ENCODE results near the gene ZSCAN4. TPM values are rescaled to one million over a fixed set of nuclear protein-coding genes. Genes with fewer than 3 reads are reported as not detected.

The ZSCAN4 gene
- polyA plus RNA-seq, 1 experiment, result not detected

DNA sequence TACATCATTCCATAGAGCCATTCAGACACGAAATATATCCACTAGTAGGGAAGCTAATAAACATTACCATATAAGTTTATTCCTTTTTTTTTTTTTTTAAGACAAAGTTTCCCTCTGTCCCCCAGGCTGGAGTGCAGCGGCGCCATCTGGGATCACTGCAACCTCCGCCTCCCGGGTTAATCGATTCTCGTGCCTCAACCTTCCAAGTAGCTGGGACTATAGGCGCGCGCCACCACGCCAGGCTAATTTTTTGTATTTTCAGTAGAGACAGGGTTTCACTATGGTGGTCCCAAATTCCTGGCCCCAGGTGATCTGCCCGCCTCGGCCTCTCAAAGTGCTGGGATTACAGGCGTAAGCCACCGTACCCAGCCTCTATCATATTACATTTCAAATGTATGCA, 40.9 kb downstream of the ZSCAN4 start:
- no peak for DNase-seq (ENCODE audit: low read depth, low spot score)
- Histone ChIP-seq H3K27me3 (ENCODE audit: control insufficient read depth, insufficient read depth, low read length) (no peaks in the 10 kb centered on the region), H3K27ac (ENCODE audit: low read depth, low read length) (no peak overlapping the region), H3K9me3 (ENCODE audit: control insufficient read depth, insufficient read depth, low read length) (peaks cover 42% of the 10 kb centered on the region), H3K4me3 (ENCODE audit: low read depth, low read length) (peak overlapping the region; percentile 86; the same call in 1 of the 2 replicates)
- ChIA-PET CTCF (no interaction called here), POLR2A (interaction anchor here (0.6 to 1.5 kb wide), 5 partner anchors 14 to 320 kb away, joined by 3 to 10 read pairs (median 3); partner anchors contain the start of genes ZIK1, ZNF134, ZNF548 and ZNF551)
- TF ChIP-seq, protein P1, sequence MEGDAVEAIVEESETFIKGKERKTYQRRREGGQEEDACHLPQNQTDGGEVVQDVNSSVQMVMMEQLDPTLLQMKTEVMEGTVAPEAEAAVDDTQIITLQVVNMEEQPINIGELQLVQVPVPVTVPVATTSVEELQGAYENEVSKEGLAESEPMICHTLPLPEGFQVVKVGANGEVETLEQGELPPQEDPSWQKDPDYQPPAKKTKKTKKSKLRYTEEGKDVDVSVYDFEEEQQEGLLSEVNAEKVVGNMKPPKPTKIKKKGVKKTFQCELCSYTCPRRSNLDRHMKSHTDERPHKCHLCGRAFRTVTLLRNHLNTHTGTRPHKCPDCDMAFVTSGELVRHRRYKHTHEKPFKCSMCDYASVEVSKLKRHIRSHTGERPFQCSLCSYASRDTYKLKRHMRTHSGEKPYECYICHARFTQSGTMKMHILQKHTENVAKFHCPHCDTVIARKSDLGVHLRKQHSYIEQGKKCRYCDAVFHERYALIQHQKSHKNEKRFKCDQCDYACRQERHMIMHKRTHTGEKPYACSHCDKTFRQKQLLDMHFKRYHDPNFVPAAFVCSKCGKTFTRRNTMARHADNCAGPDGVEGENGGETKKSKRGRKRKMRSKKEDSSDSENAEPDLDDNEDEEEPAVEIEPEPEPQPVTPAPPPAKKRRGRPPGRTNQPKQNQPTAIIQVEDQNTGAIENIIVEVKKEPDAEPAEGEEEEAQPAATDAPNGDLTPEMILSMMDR (IDR thresholded peaks at IDR 0.05; ENCODE audit: low read depth, low read length), result no peak

DNA sequence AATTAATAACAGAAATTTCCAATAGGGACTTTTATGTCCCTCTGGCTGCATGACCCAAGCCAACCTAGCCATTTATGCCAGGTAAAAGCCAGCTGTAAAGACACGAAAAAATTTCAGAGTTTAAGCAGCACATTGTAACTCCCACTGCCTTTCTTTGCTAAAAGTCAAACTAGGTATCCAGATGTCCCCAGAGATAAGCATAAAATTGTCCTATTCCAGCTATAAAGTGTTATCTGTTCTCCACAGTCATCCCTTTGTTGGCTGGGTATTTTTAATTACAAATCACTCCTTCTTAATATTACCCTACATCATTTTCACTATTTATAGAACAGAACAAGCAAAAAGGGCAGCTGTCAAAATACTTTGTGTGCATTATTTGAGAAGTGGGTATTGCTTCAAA, 43.5 kb downstream of the ZSCAN4 start:
- DNase-seq (ENCODE audit: low read depth, low spot score), result no peak
- POLR2A ChIA-PET, result no interaction called here
- TF ChIP-seq, protein P1 (IDR thresholded peaks at IDR 0.05; ENCODE audit: low read depth, low read length), result no peak
- no peaks in the 10 kb centered on the region for H3K27me3 ChIP-seq (ENCODE audit: control insufficient read depth, insufficient read depth, low read length)
- no peak overlapping the region for H3K27ac ChIP-seq (ENCODE audit: low read depth, low read length)
- CTCF ChIA-PET, result no interaction called here
- H3K4me3 ChIP-seq (ENCODE audit: low read depth, low read length), result no peak overlapping the region
- H3K9me3 ChIP-seq (ENCODE audit: control insufficient read depth, insufficient read depth, low read length), result peaks cover 20% of the 10 kb centered on the region

DNA sequence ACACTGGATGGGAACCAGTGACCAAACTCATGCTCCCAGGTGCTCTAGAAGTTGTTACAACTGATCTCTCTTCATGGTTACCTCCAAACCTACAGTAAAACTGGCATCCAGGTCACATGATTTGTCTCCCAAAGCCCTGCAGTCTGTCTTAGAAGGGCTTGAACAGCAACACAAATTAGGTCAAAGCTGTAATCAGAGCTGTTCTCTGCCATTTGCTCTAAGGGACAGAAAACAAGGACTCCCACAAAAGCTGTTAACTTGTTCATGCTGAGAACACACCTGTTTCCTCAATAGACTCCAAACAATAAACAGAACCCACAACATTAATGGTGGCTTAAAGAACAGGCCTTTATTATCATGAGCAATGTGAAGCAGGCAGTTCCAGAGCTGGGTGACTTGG, 50.7 kb downstream of the ZSCAN4 start:
- DNase-seq (ENCODE audit: low read depth, low spot score), result no peak
- Histone ChIP-seq H3K9me3 (ENCODE audit: control insufficient read depth, insufficient read depth, low read length) (peaks cover 65% of the 10 kb centered on the region), H3K4me3 (ENCODE audit: low read depth, low read length) (no peak overlapping the region), H3K27ac (ENCODE audit: low read depth, low read length) (no peak overlapping the region), H3K27me3 (ENCODE audit: control insufficient read depth, insufficient read depth, low read length) (no peaks in the 10 kb centered on the region)
- ChIA-PET CTCF (no interaction called here), POLR2A (interaction anchor here (0.6 kb wide), 1 partner anchor 351 kb away, joined by 3 read pairs; no protein-coding TSS in a partner anchor)
- TF ChIP-seq, protein P1 (IDR thresholded peaks at IDR 0.05; ENCODE audit: low read depth, low read length), result no peak

DNA sequence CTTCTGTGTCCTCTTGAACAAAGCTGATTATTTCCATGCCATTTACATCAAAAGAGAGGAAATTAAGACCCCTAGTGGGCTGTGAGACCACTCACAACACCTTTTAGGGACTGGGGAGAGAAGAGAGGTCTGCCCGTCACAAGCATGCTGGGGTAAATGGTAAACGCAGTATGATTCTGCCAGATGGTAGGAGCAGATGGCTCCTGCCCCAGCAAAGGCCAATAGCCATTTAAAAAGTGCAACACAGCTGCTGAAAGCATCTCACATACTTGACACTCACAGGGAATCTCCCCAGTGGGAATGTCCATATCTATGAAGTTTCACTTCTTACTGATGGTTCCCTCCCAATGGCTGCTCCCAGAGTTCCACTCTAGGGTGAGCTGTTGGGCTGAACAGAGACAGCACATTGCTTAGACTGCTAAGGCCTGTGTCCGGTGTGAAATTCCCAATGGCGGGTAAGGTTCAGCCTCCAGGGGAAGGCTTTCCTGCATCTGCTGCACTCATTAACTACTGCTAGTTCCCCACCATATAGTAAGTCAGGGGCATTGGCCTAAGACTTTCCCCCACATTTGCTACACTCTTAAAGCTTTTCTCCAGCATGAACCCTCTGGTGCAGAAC, 51.3 kb downstream of the ZSCAN4 start:
- POLR2A ChIA-PET, result interaction anchor here (0.6 kb wide), 1 partner anchor 350 kb away, joined by 3 read pairs; no protein-coding TSS in a partner anchor
- Histone ChIP-seq H3K9me3 (ENCODE audit: control insufficient read depth, insufficient read depth, low read length) (peaks cover 66% of the 10 kb centered on the region), H3K27me3 (ENCODE audit: control insufficient read depth, insufficient read depth, low read length) (no peaks in the 10 kb centered on the region), H3K27ac (ENCODE audit: low read depth, low read length) (no peak overlapping the region), H3K4me3 (ENCODE audit: low read depth, low read length) (no peak overlapping the region)
- no peak for DNase-seq (ENCODE audit: low read depth, low spot score)
- CTCF ChIA-PET, result no interaction called here
- TF ChIP-seq, protein P1 (IDR thresholded peaks at IDR 0.05; ENCODE audit: low read depth, low read length), result no peak

DNA sequence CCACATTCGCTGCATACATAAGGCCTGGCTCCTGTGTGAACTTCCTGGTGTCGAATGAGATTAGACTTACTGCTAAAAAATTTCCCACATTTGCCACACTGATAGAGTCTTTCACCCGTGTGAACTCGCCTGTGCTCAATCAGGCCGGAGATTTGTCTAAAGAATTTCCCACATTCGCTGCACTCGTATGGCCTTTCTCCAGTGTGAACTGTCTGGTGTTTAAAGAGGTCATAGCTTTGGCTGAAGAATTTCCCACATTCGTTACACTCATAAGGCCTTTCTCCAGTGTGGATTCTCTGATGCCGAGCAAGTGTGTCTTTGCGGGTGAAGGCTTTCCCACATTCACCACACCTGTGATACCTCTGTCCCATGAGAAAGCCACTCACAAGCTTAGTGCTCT, 52.1 kb downstream of the ZSCAN4 start:
- TF ChIP-seq, protein P1 (IDR thresholded peaks at IDR 0.05; ENCODE audit: low read depth, low read length), result no peak
- Histone ChIP-seq H3K4me3 (ENCODE audit: low read depth, low read length) (no peak overlapping the region), H3K9me3 (ENCODE audit: control insufficient read depth, insufficient read depth, low read length) (peaks cover 74% of the 10 kb centered on the region), H3K27me3 (ENCODE audit: control insufficient read depth, insufficient read depth, low read length) (no peaks in the 10 kb centered on the region), H3K27ac (ENCODE audit: low read depth, low read length) (no peak overlapping the region)
- ChIA-PET POLR2A (no interaction called here), CTCF (no interaction called here)
- DNase-seq (ENCODE audit: low read depth, low spot score), result no peak

Other genes starting within 250 kb of the ZSCAN4 start
- gene ZNF749, start 233.6 kb upstream of the ZSCAN4 start, polyA plus RNA-seq (2011; rRNA removed), result 7.4 and 9.7 TPM in 2 replicates
- gene VN1R1, start 211.8 kb upstream of the ZSCAN4 start, polyA plus RNA-seq (2011; rRNA removed), result 0.11 and 0.21 TPM in 2 replicates
- 6.6 and 6.8 TPM in 2 replicates for gene ZNF772, start 191.4 kb upstream of the ZSCAN4 start, polyA plus RNA-seq (2011; rRNA removed)
- gene ZNF419, start 181.2 kb upstream of the ZSCAN4 start, polyA plus RNA-seq (2011; rRNA removed), result 8.7 and 11.1 TPM in 2 replicates
- 9.2 and 11.0 TPM in 2 replicates for gene ZNF773, start 169.0 kb upstream of the ZSCAN4 start, polyA plus RNA-seq (2011; rRNA removed)
- 5.0 and 5.8 TPM in 2 replicates for gene ZNF549, start 141.6 kb upstream of the ZSCAN4 start, polyA plus RNA-seq (2011; rRNA removed)
- 6.8 and 8.2 TPM in 2 replicates for gene ZNF550, start 109.1 kb upstream of the ZSCAN4 start, polyA plus RNA-seq (2011; rRNA removed)
- 4.4 and 4.8 TPM in 2 replicates for gene ZNF416, start 90.0 kb upstream of the ZSCAN4 start, polyA plus RNA-seq (2011; rRNA removed)
- gene ZIK1, start 84.8 kb upstream of the ZSCAN4 start, polyA plus RNA-seq (2011; rRNA removed), result 4.3 and 4.5 TPM in 2 replicates
- gene ZNF530, start 69.0 kb upstream of the ZSCAN4 start, polyA plus RNA-seq (2011; rRNA removed), result 1.3 and 1.5 TPM in 2 replicates
- 10.7 and 10.9 TPM in 2 replicates for gene ZNF134, start 54.7 kb upstream of the ZSCAN4 start, polyA plus RNA-seq (2011; rRNA removed)
- 12.0 and 14.4 TPM in 2 replicates for gene ZNF211, start 35.8 kb upstream of the ZSCAN4 start, polyA plus RNA-seq (2011; rRNA removed)
- gene ZNF551, start 13.0 kb downstream of the ZSCAN4 start, polyA plus RNA-seq (2011; rRNA removed), result 3.7 TPM in 2 replicates
- 7.7 and 8.1 TPM in 2 replicates for gene ZNF154, start 40.3 kb downstream of the ZSCAN4 start, polyA plus RNA-seq (2011; rRNA removed)
- gene ZNF671, start 58.7 kb downstream of the ZSCAN4 start, polyA plus RNA-seq (2011; rRNA removed), result 7.2 and 7.8 TPM in 2 replicates
- gene ZNF776, start 77.9 kb downstream of the ZSCAN4 start, polyA plus RNA-seq (2011; rRNA removed), result 9.7 and 10.5 TPM in 2 replicates
- 7.5 and 9.8 TPM in 2 replicates for gene ZNF586, start 100.7 kb downstream of the ZSCAN4 start, polyA plus RNA-seq (2011; rRNA removed)
- gene ZNF552, start 146.0 kb downstream of the ZSCAN4 start, polyA plus RNA-seq (2011; rRNA removed), result 2.8 and 2.9 TPM in 2 replicates
- gene ZNF587B, start 161.4 kb downstream of the ZSCAN4 start, polyA plus RNA-seq (2011; rRNA removed), result 5.7 TPM in 2 replicates
- gene ZNF587, start 180.9 kb downstream of the ZSCAN4 start, polyA plus RNA-seq (2011; rRNA removed), result 15.7 and 18.3 TPM in 2 replicates
- gene ZNF814, start 220.1 kb downstream of the ZSCAN4 start, polyA plus RNA-seq (2011; rRNA removed), result 5.4 and 5.6 TPM in 2 replicates
- gene ZNF417, start 247.7 kb downstream of the ZSCAN4 start, polyA plus RNA-seq (2011; rRNA removed), result 6.2 and 8.4 TPM in 2 replicates